ENCODE results near the gene ELOA2. TPM values are rescaled to one million over a fixed set of nuclear protein-coding genes. Genes with fewer than 3 reads are reported as not detected.
"Not testable (repeated sequence)": the region's sequence is repeated elsewhere in the genome, so short reads cannot be mapped to it uniquely, and the experiment has no call there.

The ELOA2 gene
- total RNA-seq, 4 donors from 2014 or later, result not detected

GRCh38 chr18:47025557-47026174 is 9.8 kb downstream of the ELOA2 start:
- WGBS, 2 donors, result 88 to 92% methylated on average over 11 of the region's 17 CpGs

GRCh38 chr18:47023769-47024465 is 11.5 kb downstream of the ELOA2 start:
- H3K36me3 ChIP-seq; DNase-seq; H3K4me1 ChIP-seq; H3K27me3 ChIP-seq; intact Hi-C loops (cut with DNase I); H3K4me3 ChIP-seq (replicated peaks in 1 of 3); H3K9me3 ChIP-seq; H3K27ac ChIP-seq: not testable (repeated sequence)
- WGBS, 2 donors, result no CpG with 5 or more reads among the region's 55 CpGs

More at GRCh38 chr18:47025557-47026174, 9.8 kb downstream of the ELOA2 start:
- DNase-seq; H3K4me3 ChIP-seq (replicated peaks in 1 of 3); H3K9me3 ChIP-seq; H3K36me3 ChIP-seq; H3K4me1 ChIP-seq; intact Hi-C loops (cut with DNase I); H3K27ac ChIP-seq; H3K27me3 ChIP-seq: not testable (repeated sequence)

GRCh38 chr18:47022821-47023220 is 12.6 kb downstream of the ELOA2 start:
- H3K36me3 ChIP-seq; H3K9me3 ChIP-seq; H3K27me3 ChIP-seq; DNase-seq; intact Hi-C loops (cut with DNase I); H3K4me1 ChIP-seq; H3K27ac ChIP-seq; H3K4me3 ChIP-seq (replicated peaks in 1 of 3): not testable (repeated sequence)
- 93 to 99% methylated on average over 16 of the region's 29 CpGs for WGBS, 2 donors

- not testable (repeated sequence) for H3K9me3 ChIP-seq, H3K27ac ChIP-seq
- no CpG with 5 or more reads among the region's 19 CpGs for WGBS, 2 donors
Observed at GRCh38 chr18:47020757-47021156, 14.7 kb downstream of the ELOA2 start.

GRCh38 chr18:47019870-47020269 is 15.6 kb downstream of the ELOA2 start:
- H3K4me3 ChIP-seq (replicated peaks in 1 of 3); H3K36me3 ChIP-seq; H3K9me3 ChIP-seq; intact Hi-C loops (cut with DNase I); DNase-seq; H3K27me3 ChIP-seq; H3K4me1 ChIP-seq; H3K27ac ChIP-seq: not testable (repeated sequence)
- WGBS, 2 donors, result no CpG with 5 or more reads among the region's 10 CpGs

More at GRCh38 chr18:47020757-47021156, 14.7 kb downstream of the ELOA2 start:
- intact Hi-C loops (cut with DNase I); H3K4me3 ChIP-seq (replicated peaks in 1 of 3); H3K36me3 ChIP-seq; H3K4me1 ChIP-seq; H3K27me3 ChIP-seq; DNase-seq: not testable (repeated sequence)

Other genes starting within 250 kb of the ELOA2 start
- gene PIAS2, start 118.1 kb downstream of the ELOA2 start, total RNA-seq, result 10 to 100 TPM; 38.7 to 81.6 (median 42.3) TPM
- gene KATNAL2, start 118.0 kb downstream of the ELOA2 start, total RNA-seq, result 100 to 1,000 TPM in 1 of 4 donors, 10 to 100 TPM in 3; 11.3 to 104 (median 63.3) TPM
- gene HDHD2, start 114.9 kb upstream of the ELOA2 start, total RNA-seq, result 100 to 1,000 TPM in 1 of 4 donors, 10 to 100 TPM in 3; 39.8 to 114 (median 54.6) TPM
- gene IER3IP1, start 140.7 kb upstream of the ELOA2 start, total RNA-seq, result 10 to 100 TPM; 13.2 to 17.6 (median 14.3) TPM
- not detected for gene SKOR2, start 216.0 kb upstream of the ELOA2 start, total RNA-seq

All from thyroid gland (tissue), 4 donors.